Naive B cell (primary cell): ENCODE data around the gene TCTA. TPM values are rescaled to one million over a fixed set of nuclear protein-coding genes. Genes with fewer than 3 reads are reported as not detected.

Experiments
- ATAC-seq, 2 donors: fragments of 150-1000 bp; cut with Tn5 transposase; 2 replicates each; pipeline ENCODE4 v1.10.0; 2021; ENCODE audit warnings: low read depth in 2 of 2, mild to moderate bottlenecking in 2 of 2, moderate library complexity in 2 of 2
- DNase-seq: peaks from one replicate; pipeline ENCODE4 v3.0.0; 2022
- H3K27ac Mint-ChIP-seq, 6 donors: one replicate each; pipeline ENCODE4 v1.8.0; 2020 to 2022; ENCODE audit warnings: mild to moderate bottlenecking in 6 of 6, mixed read lengths in 6 of 6, moderate library complexity in 5 of 6, inconsistent platforms in 2 of 6
- H3K27me3 Mint-ChIP-seq, 3 donors: one replicate each; pipeline ENCODE4 v1.8.0; 2021 to 2022; ENCODE audit warnings: mixed read lengths in 3 of 3, mild to moderate bottlenecking in 1 of 3
- H3K36me3 Mint-ChIP-seq, 2 donors: one replicate each; pipeline ENCODE4 v1.8.0; 2020 to 2022; ENCODE audit warnings: mixed read lengths in 2 of 2, inconsistent platforms in 1 of 2, mild to moderate bottlenecking in 1 of 2
- H3K4me1 Mint-ChIP-seq, 3 donors: one replicate each; pipeline ENCODE4 v1.8.0; 2020 to 2022; ENCODE audit warnings: mixed read lengths in 3 of 3, inconsistent platforms in 1 of 3, mild to moderate bottlenecking in 1 of 3, moderate library complexity in 1 of 3
- H3K4me3 Mint-ChIP-seq, 8 donors: one replicate each; pipeline ENCODE4 v1.8.0; 2020 to 2022; ENCODE audit warnings: mild to moderate bottlenecking in 8 of 8, mixed read lengths in 8 of 8, moderate library complexity in 8 of 8, inconsistent platforms in 2 of 8
- H3K9me3 Mint-ChIP-seq, 7 donors: one replicate each; pipeline ENCODE4 v1.8.0; 2020 to 2022; ENCODE audit warnings: mixed read lengths in 7 of 7, mild to moderate bottlenecking in 5 of 7, inconsistent platforms in 2 of 7, moderate library complexity in 1 of 7
- polyA plus RNA-seq, 6 donors: library from polyadenylated mRNA; unstranded; fragments of 300-500 nt; fragmentation: Illumina TruSeq; gene quantifications; one replicate each; pipeline ENCODE4 v1.2.3, GENCODE V29; 2021; ENCODE audit warnings: low read depth in 6 of 6

Gene TCTA
- polyA plus RNA-seq, 6 donors from 2014 or later = 45.9 to 99.9 (median 58.6) TPM

DNA sequence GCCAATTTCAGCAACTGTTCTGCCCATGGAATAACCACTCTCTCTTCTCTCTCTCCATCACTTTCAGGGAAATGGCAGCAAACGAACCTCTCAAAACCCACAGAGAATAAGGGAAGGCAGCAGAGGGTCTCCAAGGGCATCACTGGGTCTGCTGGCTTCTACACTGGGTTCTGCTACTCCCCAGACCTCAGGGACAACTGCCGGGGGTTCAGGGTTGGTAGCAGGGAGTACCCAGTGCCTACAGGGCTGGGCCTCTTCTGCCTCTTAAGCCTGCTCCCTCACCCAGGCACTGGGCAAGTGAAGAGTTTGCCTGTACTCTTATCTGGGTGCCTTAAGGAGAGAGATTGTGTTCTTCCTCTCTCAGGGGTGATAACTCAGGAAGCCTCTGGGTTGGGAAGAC, 2.5 kb downstream of the TCTA start:
- peaks cover 0 to 5% of the 10 kb centered on the region in 2 donors for H3K36me3 Mint-ChIP-seq
- ATAC-seq (no peak), DNase-seq (no peak)
- peak overlapping the region; percentile 86 to 100 (median 96) for H3K27ac Mint-ChIP-seq
- peak overlapping the region in 4 of 8 donors; percentile 12 to 36 (median 28) for H3K4me3 Mint-ChIP-seq
- peaks cover 55 to 72% (median 71%) of the 10 kb centered on the region in 3 donors for H3K4me1 Mint-ChIP-seq
- no peaks in the 10 kb centered on the region for H3K27me3 Mint-ChIP-seq
- no peaks in the 10 kb centered on the region for H3K9me3 Mint-ChIP-seq

DNA sequence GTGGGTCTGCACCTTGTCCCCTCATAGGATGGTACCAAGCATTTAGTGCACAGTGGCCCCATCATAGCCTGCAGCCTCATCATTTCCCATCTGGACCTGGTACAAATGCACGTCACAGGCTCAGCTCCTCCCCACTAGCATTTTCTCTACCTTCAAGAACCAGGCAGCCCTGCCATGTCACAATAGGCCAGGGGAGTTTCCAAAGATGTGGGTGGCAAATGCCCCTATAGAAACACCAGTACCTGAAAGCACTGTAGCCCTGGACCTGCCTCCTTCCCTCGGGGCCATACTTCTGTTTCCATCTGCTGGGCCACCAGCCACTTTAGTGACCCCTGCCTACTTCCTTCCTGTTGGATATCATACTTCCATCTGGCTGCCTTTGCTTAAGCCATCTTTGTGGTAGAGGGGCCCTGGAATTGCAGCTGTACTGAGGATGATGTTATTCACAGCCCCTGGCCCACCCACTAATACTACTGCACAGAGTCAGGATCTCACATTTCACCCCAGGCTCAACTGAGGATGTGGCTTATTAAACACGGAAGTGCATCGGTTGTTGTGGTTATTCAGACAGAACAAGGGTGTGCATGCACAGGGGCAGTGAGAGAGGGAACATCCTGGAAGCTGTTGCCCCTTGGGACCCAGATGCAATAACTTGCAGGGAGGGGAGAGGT, 3.8 kb downstream of the TCTA start:
- Mint-ChIP-seq H3K36me3 (peaks cover 0 to 5% of the 10 kb centered on the region in 2 donors), H3K9me3 (no peaks in the 10 kb centered on the region), H3K4me1 (peaks cover 51 to 76% (median 71%) of the 10 kb centered on the region in 3 donors), H3K27ac (peak overlapping the region; percentile 86 to 100 (median 98)), H3K4me3 (peak overlapping the region; percentile 61 to 88 (median 83)), H3K27me3 (no peaks in the 10 kb centered on the region)
- ATAC-seq = peak; percentile 51 to 59
- DNase-seq = peak; percentile 73

DNA sequence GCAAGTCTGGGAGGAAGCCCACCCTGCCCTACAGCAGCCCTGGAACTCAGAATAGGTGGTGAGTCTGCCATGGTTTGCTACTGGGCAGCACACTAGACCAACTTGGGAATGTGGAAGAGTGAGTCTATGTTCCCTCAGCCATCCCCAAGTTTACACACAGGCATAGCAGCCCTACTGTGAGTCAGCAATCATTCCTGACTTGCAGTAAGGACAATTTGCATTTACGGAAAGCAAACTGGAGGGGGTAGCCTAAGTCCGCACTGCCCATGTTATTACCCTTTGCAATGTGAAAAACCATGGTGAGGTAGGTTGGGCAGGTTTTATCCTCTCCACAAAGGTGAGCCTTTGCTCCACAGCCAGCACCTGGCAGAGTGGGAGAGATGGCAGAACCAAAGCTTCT, 4.6 kb downstream of the TCTA start:
- Mint-ChIP-seq H3K4me1 (peaks cover 53 to 81% (median 77%) of the 10 kb centered on the region in 3 donors), H3K36me3 (peaks cover 0 to 5% of the 10 kb centered on the region in 2 donors), H3K9me3 (no peaks in the 10 kb centered on the region), H3K4me3 (peak overlapping the region in 6 of 8 donors; percentile 61 to 88 (median 80)), H3K27me3 (no peaks in the 10 kb centered on the region), H3K27ac (peak overlapping the region; percentile 86 to 100 (median 98))
- DNase-seq (no peak), ATAC-seq (no peak)

DNA sequence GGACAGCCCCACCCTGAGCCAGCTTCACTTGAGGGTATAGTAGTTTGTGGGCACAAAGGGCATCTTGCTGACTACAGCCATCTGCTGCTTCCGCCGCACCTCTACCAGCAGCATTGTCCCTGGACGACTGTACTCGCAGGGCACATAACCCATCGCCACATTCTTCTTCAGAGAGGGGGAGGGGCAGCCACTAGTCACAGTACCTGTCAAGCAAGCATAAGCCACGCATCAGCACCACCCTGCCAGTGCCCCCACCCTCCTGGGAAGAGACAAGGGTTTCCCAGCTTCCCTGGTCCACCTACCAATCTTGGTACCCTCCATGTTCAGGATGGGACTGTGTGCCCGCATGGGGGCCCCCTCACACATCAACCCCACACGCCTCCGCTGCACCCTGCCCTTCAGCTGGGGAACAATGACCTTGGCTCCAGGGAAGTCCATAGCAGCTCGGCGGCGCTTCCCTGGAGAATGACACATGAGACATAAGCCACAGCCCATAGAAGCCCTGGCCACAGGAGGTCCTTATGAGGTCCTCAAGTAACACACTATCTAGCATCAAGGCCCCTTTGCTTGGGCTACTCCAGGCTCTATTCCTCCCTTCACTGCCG, 5.4 kb downstream of the TCTA start:
- DNase-seq (no peak), ATAC-seq (no peak)
- no peaks in the 10 kb centered on the region for H3K27me3 Mint-ChIP-seq
- peaks cover 52 to 83% (median 78%) of the 10 kb centered on the region in 3 donors for H3K4me1 Mint-ChIP-seq
- peaks cover 0 to 5% of the 10 kb centered on the region in 2 donors for H3K36me3 Mint-ChIP-seq
- peak overlapping the region; percentile 78 to 100 (median 93) for H3K27ac Mint-ChIP-seq
- H3K9me3 Mint-ChIP-seq = no peaks in the 10 kb centered on the region
- H3K4me3 Mint-ChIP-seq = peak overlapping the region in 7 of 8 donors; percentile 32 to 82 (median 50)

DNA sequence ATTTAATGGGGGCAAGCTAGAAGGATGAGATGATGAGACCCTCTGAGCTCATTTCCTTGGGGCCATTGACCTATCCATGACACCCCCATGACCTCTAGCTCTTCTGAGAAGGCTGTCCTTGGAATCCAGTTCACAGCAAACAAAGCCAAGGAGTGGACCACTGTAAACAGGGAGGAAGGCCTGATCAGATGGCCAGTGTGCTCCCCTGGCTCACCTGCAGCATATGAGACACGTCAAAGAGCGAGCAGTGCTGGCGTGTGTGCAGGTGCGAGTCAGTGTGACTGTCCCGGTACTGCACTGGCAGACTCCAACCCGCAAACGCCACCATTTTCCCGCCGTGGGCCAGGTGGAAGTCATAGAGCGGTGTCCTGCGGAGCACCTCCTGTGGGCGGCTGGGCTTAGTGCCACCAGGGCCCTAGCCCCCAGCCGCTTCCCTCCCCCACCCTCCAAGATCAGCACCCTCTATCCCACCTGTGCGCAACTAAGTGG, 9.7 kb downstream of the TCTA start:
- peaks cover 31 to 61% (median 52%) of the 10 kb centered on the region in 3 donors for H3K4me1 Mint-ChIP-seq

DNA sequence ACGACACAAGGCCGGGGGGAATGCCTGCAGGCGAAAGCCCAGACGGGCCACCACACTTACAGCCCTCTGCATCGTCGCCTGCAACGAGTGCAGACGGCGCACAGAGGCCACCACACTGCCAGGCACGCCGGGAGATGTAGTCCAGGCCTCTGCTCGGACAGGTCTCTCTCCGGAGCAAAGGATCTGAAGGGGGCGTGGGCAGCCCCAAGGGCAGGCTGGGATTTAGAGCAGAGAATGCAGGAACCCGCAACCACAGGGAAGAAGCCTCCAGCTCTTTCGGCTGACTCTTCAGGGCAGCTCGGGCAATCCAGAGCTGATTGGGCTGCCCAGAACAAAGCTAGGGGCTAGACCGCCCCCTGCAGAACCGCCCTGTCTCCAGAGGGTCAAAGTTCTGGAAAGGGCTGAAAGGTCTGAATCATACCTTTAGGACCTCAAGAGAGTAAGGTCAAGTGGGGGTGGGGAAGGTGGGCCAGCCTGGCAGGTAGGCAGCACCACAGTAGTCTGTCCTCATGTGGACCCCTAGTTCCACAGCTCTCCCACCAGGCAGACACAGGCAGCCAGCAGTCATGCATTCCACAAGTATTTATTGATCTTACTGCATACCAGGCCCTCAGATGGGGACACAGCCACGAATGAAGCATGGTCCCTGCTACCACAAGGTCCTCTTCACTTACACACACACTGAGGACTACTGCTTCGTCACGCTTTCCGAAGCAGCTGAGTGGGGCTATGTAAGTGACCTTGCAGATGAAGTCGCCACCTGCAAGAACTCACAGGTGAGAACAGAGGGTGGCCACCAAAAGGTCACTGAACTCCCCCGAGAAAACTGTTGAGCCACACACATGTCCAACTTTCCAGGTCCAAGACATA, 10.4 kb downstream of the TCTA start, which contains the start of gene AMT:
TSS of gene AMT (minus strand) at position 95 of the 870 bp plus-strand sequence. CDS start at position 72, 23 bp downstream.
- no peak for DNase-seq
- Mint-ChIP-seq H3K36me3 (peaks cover 0 to 8% of the 10 kb centered on the region in 2 donors), H3K4me3 (peak within 1 kb of the TSS in 7 of 8 donors; percentile 21 to 60 (median 40)), H3K4me1 (peaks cover 24 to 56% (median 51%) of the 10 kb centered on the region in 3 donors), H3K9me3 (no peaks in the 10 kb centered on the region), H3K27ac (peak within 1 kb of the TSS in 1 of 6 donors; percentile 69), H3K27me3 (no peaks in the 10 kb centered on the region)
- ATAC-seq = peak in 1 of 2 donors; percentile 16

More for the DNA sequence above, 9.7 kb downstream of the TCTA start:
- Mint-ChIP-seq H3K36me3 (peaks cover 0 to 8% of the 10 kb centered on the region in 2 donors), H3K27me3 (no peaks in the 10 kb centered on the region), H3K4me3 (peak overlapping the region in 7 of 8 donors; percentile 21 to 60 (median 38)), H3K27ac (peak overlapping the region in 1 of 6 donors; percentile 69), H3K9me3 (no peaks in the 10 kb centered on the region)
- peak; percentile 39 to 45 for ATAC-seq
- no peak for DNase-seq

DNA sequence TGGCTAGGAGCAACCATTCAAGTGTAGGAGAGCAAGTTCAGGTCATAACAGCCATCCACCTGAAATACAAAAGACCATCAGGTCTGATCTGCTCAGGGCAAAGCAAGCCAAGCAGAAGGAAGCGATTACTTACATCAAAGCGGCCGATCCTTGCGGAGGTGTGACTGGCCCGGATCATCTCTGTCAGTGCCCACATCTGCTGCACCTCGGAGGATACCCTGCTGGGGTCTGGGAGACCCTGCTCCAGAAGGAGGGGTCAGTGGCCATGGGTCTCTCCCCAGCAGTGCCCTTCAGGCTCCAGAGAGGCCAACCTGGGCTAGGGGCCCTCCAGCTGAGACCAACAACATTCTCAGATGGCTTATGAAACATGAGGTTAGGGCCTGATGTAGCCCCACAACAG, 12.6 kb downstream of the TCTA start:
- no peaks in the 10 kb centered on the region for H3K9me3 Mint-ChIP-seq
- H3K36me3 Mint-ChIP-seq = peaks cover 0 to 8% of the 10 kb centered on the region in 2 donors
- ATAC-seq (no peak), DNase-seq (no peak)
- H3K27ac Mint-ChIP-seq = no peak overlapping the region
- no peaks in the 10 kb centered on the region for H3K27me3 Mint-ChIP-seq
- H3K4me3 Mint-ChIP-seq = peak overlapping the region in 1 of 8 donors; percentile 47
- peaks cover 22 to 54% (median 47%) of the 10 kb centered on the region in 3 donors for H3K4me1 Mint-ChIP-seq

DNA sequence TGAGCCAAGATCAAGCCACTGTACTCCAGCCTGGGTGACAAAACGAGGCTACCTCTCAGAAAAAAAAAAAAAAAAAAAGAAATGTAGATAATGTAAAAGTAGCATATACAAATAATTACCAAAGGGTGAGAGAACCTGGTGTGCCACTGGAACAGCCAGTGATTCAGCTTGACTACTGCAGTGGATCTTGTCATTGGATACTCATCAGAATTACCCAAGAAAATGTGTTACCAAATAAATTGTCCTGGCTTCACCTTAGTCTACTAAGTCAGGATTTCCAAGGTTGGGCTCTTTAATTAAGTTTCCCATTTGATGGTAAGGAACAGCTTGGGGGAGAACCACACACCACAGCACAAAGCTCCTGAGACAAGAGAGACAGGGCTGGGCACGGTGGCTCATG, 15.4 kb downstream of the TCTA start:
- Mint-ChIP-seq H3K27me3 (no peaks in the 10 kb centered on the region), H3K36me3 (peaks cover 0 to 8% of the 10 kb centered on the region in 2 donors), H3K27ac (peak overlapping the region in 1 of 6 donors; percentile 80), H3K4me1 (peaks cover 10 to 42% (median 25%) of the 10 kb centered on the region in 3 donors), H3K4me3 (peak overlapping the region; percentile 9 to 100 (median 96)), H3K9me3 (no peaks in the 10 kb centered on the region)
- no peak for ATAC-seq
- no peak for DNase-seq

DNA sequence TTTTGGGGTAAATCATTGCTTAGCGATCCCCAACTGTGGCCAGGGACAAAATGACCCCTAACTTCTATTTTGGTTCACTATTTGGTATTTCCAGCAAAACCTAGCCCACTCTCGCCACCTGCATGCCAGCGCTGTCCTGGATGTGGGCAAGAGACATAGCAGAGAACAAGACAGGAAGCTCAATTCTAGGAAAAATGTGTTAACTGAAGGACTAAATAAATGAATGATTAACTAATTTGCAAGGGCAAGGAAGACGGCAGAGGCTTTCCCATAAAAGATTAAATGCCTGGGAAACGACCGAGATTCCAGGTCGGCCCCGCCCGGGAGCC, 16.5 kb downstream of the TCTA start:
- Mint-ChIP-seq H3K4me1 (peaks cover 7 to 36% (median 25%) of the 10 kb centered on the region in 3 donors), H3K9me3 (no peaks in the 10 kb centered on the region)

DNA sequence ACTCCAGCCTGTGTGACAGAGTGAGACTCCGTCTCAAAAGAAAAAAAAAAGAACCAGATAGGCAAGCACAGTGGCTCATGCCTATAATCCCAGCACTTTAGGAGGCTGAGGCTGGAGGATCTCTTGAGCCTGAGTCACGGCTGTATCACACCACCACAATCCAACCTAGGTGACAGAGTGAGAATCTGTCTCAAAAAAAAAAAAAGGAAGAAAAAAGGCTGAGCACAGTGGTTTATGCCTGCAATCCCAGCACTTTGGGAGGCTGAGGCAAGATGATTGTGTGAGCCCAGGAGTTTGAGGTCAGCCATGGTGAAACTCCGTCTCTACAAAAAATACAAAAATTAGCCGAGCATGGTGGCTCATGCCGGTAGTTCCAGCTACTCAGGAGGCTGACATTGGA, 22.5 kb downstream of the TCTA start:
- peaks cover 0 to 10% (median 0%) of the 10 kb centered on the region in 3 donors for H3K4me1 Mint-ChIP-seq
- no peak overlapping the region for H3K4me3 Mint-ChIP-seq
- no peak overlapping the region for H3K27ac Mint-ChIP-seq
- H3K27me3 Mint-ChIP-seq = no peaks in the 10 kb centered on the region
- no peaks in the 10 kb centered on the region for H3K9me3 Mint-ChIP-seq
- H3K36me3 Mint-ChIP-seq = no peaks in the 10 kb centered on the region
- ATAC-seq (no peak), DNase-seq (no peak)

More for the DNA sequence above, 16.5 kb downstream of the TCTA start:
- DNase-seq (no peak), ATAC-seq (no peak)
- H3K4me3 Mint-ChIP-seq = peak overlapping the region; percentile 94 to 100 (median 98)
- H3K27me3 Mint-ChIP-seq = no peaks in the 10 kb centered on the region
- H3K27ac Mint-ChIP-seq = peak overlapping the region; percentile 78 to 100 (median 98)
- peaks cover 0 to 8% of the 10 kb centered on the region in 2 donors for H3K36me3 Mint-ChIP-seq

DNA sequence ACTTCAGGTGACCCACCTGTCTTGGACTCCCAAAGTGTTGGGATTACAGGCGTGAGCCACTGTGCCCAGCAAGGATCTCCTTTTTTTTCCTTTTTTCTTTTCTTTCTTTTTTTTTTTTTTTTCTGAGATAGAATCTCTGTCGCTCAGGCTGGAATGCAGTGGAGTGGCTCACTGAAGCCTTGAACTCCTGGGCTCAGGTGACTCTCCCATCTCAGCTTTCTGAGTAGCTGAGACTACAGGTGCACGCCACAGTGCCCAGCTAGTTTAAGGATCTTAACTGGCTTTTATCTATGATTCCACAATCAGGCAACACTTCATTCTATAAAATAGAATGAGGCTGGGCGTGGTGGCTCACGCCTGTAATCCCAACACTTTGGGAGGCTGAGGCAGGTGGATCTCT, 33.2 kb downstream of the TCTA start:
- peak overlapping the region in 1 of 8 donors; percentile 33 for H3K4me3 Mint-ChIP-seq
- H3K4me1 Mint-ChIP-seq = peaks cover 5 to 41% (median 20%) of the 10 kb centered on the region in 3 donors
- no peaks in the 10 kb centered on the region for H3K27me3 Mint-ChIP-seq
- H3K27ac Mint-ChIP-seq = peak overlapping the region in 4 of 6 donors; percentile 47 to 84 (median 71)
- ATAC-seq (no peak), DNase-seq (no peak)
- no peaks in the 10 kb centered on the region for H3K9me3 Mint-ChIP-seq
- H3K36me3 Mint-ChIP-seq = no peaks in the 10 kb centered on the region

DNA sequence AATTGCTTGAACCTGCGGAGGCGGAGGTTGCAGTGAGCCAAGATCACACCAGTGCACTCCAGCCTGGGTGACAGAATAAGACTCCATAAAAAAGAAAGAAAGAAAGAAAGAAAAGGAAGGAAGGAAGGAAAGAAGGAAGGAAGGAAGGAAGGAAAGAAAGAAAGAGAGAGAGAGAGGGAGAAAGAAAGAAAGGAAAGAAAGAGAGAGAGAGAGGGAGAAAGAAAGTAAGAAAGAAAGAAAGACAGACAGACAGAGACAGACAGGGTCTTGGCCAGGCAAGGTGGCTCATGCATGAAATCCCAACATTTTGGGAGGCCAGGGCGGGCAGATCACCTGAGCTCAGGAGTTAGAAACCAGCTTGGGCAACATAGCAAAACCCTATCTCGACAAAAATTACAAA, 41.4 kb downstream of the TCTA start:
- Mint-ChIP-seq H3K9me3 (no peaks in the 10 kb centered on the region), H3K36me3 (no peaks in the 10 kb centered on the region), H3K4me3 (no peak overlapping the region), H3K4me1 (peaks cover 5 to 7% (median 5%) of the 10 kb centered on the region in 3 donors), H3K27me3 (no peaks in the 10 kb centered on the region), H3K27ac (peak overlapping the region in 1 of 6 donors; percentile 33)
- ATAC-seq (no peak), DNase-seq (no peak)

DNA sequence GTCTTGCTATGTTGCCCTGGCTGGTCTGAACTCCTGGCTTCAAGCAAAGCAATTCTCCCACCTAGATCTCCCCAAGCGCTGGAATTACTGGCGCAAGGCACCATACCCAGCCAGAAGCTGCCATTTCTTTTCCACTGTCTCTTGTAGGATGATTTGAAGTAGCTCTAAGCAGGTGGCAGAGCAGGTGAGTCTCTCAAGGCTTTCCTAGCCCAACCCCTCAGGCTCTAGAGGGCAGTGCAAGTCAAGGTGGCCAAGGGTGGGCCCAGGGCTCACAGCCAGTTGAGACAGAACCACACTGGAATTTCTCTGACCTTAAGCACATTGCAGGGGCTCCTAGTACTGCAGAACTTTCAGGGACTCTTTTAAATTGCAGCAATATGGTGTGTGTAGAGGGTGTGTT, 42.2 kb downstream of the TCTA start:
- no peaks in the 10 kb centered on the region for H3K36me3 Mint-ChIP-seq
- no peak for ATAC-seq
- DNase-seq = no peak

More for the DNA sequence above, 42.2 kb downstream of the TCTA start:
- Mint-ChIP-seq H3K27me3 (peaks cover 0 to 5% (median 0%) of the 10 kb centered on the region in 3 donors), H3K4me1 (peaks cover 0 to 4% (median 0%) of the 10 kb centered on the region in 3 donors), H3K9me3 (no peaks in the 10 kb centered on the region), H3K4me3 (no peak overlapping the region), H3K27ac (no peak overlapping the region)
